GM23338 (cell line): Measurements from ENCODE around the gene ATOH8. TPM values are rescaled to one million over a fixed set of nuclear protein-coding genes. Genes with fewer than 3 reads are reported as not detected.

Source experiments
- ATAC-seq: fragments of 200-7000 bp; cut with Tn5 transposase; 3 replicates; pipeline ENCODE4 v1.9.1; 2020
- DNase-seq: peaks from one replicate; pipeline ENCODE4 v3.0.0-alpha.2; 2015; ENCODE audit warnings: low spot score
- H2AFZ ChIP-seq: fragments of 200-600 bp; sonication (generic); 2 replicates; pipeline ENCODE4 v1.8.0; 2016; ENCODE audit warnings: antibody characterized with exemption, mild to moderate bottlenecking, moderate library complexity
- H3F3A ChIP-seq: fragments of 200-600 bp; sonication (generic); replicated peaks from 2 replicates; pipeline ENCODE4 v1.8.0; 2017; ENCODE audit warnings: antibody characterized with exemption, mixed run types, low read depth
- H3K27ac ChIP-seq: fragments of 200-600 bp; sonication (generic); 2 replicates; pipeline ENCODE4 v1.6.1; 2016; ENCODE audit warnings: low read depth
- H3K27me3 ChIP-seq: fragments of 200-600 bp; sonication (generic); 2 replicates; pipeline ENCODE4 v1.8.0; 2016; ENCODE audit warnings: mild to moderate bottlenecking, mixed run types, moderate library complexity; ENCODE audit not compliant: insufficient read depth
- H3K36me3 ChIP-seq: fragments of 200-600 bp; sonication (generic); 2 replicates; pipeline ENCODE4 v1.8.0; 2016; ENCODE audit warnings: mild to moderate bottlenecking; ENCODE audit not compliant: insufficient read depth
- H3K4me1 ChIP-seq: fragments of 200-600 bp; sonication (generic); 2 replicates; pipeline ENCODE4 v1.8.0; 2016; ENCODE audit warnings: mild to moderate bottlenecking, moderate library complexity; ENCODE audit not compliant: insufficient read depth
- H3K4me2 ChIP-seq: fragments of 200-600 bp; sonication (generic); 2 replicates; pipeline ENCODE4 v1.7.1; 2017; ENCODE audit warnings: mixed run types
- H3K4me3 ChIP-seq: fragments of 200-600 bp; sonication (generic); 2 replicates; pipeline ENCODE4 v1.6.1; 2016; ENCODE audit warnings: mixed run types
- H3K79me2 ChIP-seq: fragments of 200-600 bp; sonication (generic); replicated peaks from 2 replicates; pipeline ENCODE4 v1.8.0; 2017; ENCODE audit warnings: mild to moderate bottlenecking; ENCODE audit not compliant: insufficient read depth
- H3K9me2 ChIP-seq: fragments of 200-600 bp; sonication (generic); 2 replicates; pipeline ENCODE4 v1.8.0; 2017; ENCODE audit not compliant: insufficient read depth
- H4K20me1 ChIP-seq: fragments of 200-600 bp; sonication (generic); replicated peaks from 2 replicates; pipeline ENCODE4 v1.8.0; 2017; ENCODE audit warnings: mild to moderate bottlenecking; ENCODE audit not compliant: insufficient read depth
- H3K27ac Mint-ChIP-seq: 2 replicates; pipeline ENCODE4 v1.8.0; 2020; ENCODE audit warnings: inconsistent platforms, mild to moderate bottlenecking, moderate library complexity, mixed read lengths
- H3K27me3 Mint-ChIP-seq: 3 replicates; pipeline ENCODE4 v1.8.0; 2022; ENCODE audit warnings: low read depth, mild to moderate bottlenecking, moderate library complexity, mixed read lengths, inconsistent platforms; ENCODE audit not compliant: insufficient read depth, poor library complexity
- H3K36me3 Mint-ChIP-seq: 3 replicates; pipeline ENCODE4 v1.8.0; 2021; ENCODE audit warnings: low read depth, mild to moderate bottlenecking, inconsistent platforms, moderate library complexity, mixed read lengths
- H3K4me1 Mint-ChIP-seq: 3 replicates; pipeline ENCODE4 v1.8.0; 2020; ENCODE audit warnings: mild to moderate bottlenecking, inconsistent platforms, mixed read lengths
- H3K4me3 Mint-ChIP-seq: 3 replicates; pipeline ENCODE4 v1.8.0; 2021; ENCODE audit warnings: moderate library complexity, mild to moderate bottlenecking, inconsistent platforms, mixed read lengths
- H3K9me3 Mint-ChIP-seq: 3 replicates; pipeline ENCODE4 v1.8.0; 2020; ENCODE audit warnings: moderate library complexity, mild to moderate bottlenecking, inconsistent platforms, mixed read lengths
- CREB1 ChIP-seq: fragments of 250-450 bp; sonication (Bioruptor Pico); IDR thresholded peaks from 2 replicates; pipeline ENCODE4 v1.5.0; 2020; ENCODE audit warnings: low read depth, mild to moderate bottlenecking, moderate library complexity
- CTCF ChIP-seq, 2 experiments: fragments of 200-600 bp in 1 of 2; sonication (generic) in 1 of 2; conservative IDR thresholded peaks; 2 replicates each; pipeline versions ENCODE4 v1.5.1 to v1.6.1; 2016 to 2017; ENCODE audit warnings: antibody characterized with exemption in 2 of 2, low read depth in 2 of 2, mild to moderate bottlenecking in 2 of 2, moderate library complexity in 1 of 2
- ETS1 ChIP-seq: IDR thresholded peaks from 2 replicates; pipeline ENCODE4 v1.6.1; 2016; ENCODE audit warnings: antibody characterized with exemption
- EZH2 ChIP-seq: fragments of 200-600 bp; sonication (generic); IDR thresholded peaks from one replicate; pipeline ENCODE4 v1.8.0; 2017; ENCODE audit warnings: antibody characterized with exemption, mild to moderate bottlenecking, low read depth; ENCODE audit not compliant: unreplicated experiment
- EZH2phosphoT487 ChIP-seq: fragments of 200-600 bp; sonication (generic); IDR thresholded peaks from one replicate; pipeline ENCODE4 v1.8.1; 2018; ENCODE audit warnings: antibody characterized with exemption; ENCODE audit not compliant: unreplicated experiment
- JUNB ChIP-seq: IDR thresholded peaks from one replicate; pipeline ENCODE4 v1.6.1; 2016; ENCODE audit warnings: antibody characterized with exemption; ENCODE audit not compliant: unreplicated experiment
- NANOG ChIP-seq: IDR thresholded peaks from 2 replicates; pipeline ENCODE4 v1.6.1; 2016; ENCODE audit warnings: antibody characterized with exemption, borderline replicate concordance
- POLR2AphosphoS5 ChIP-seq: IDR thresholded peaks from 2 replicates; pipeline ENCODE4 v1.6.1; 2016; ENCODE audit warnings: antibody characterized with exemption, low read depth
- REST ChIP-seq: IDR thresholded peaks from one replicate; pipeline ENCODE4 v1.6.1; 2018; ENCODE audit warnings: antibody characterized with exemption; ENCODE audit not compliant: unreplicated experiment
- STAT1 ChIP-seq: IDR thresholded peaks from one replicate; pipeline ENCODE4 v1.6.1; 2016; ENCODE audit warnings: antibody characterized with exemption; ENCODE audit not compliant: unreplicated experiment
- ZNF114 ChIP-seq: fragments of 250-450 bp; sonication (Bioruptor Pico); IDR thresholded peaks from 2 replicates; pipeline ENCODE4 v1.5.0; 2020; ENCODE audit warnings: mild to moderate bottlenecking, moderate library complexity
- ZNF331 ChIP-seq: fragments of 250-450 bp; sonication (Bioruptor Pico); IDR thresholded peaks from 2 replicates; pipeline ENCODE4 v1.5.0; 2020; ENCODE audit warnings: low read depth, mild to moderate bottlenecking, moderate library complexity
- ZNF462 ChIP-seq: fragments of 250-450 bp; sonication (Bioruptor Pico); IDR thresholded peaks from 2 replicates; pipeline ENCODE4 v1.5.0; 2020; ENCODE audit warnings: mild to moderate bottlenecking, moderate library complexity
- polyA plus RNA-seq: library from polyadenylated mRNA; unstranded; fragments of >200 nt; fragmentation: Nextera tagmentation; extraction: Ambion mirVana; gene quantifications from 2 replicates; pipeline ENCODE4 v1.2.1, GENCODE V29; 2016
- total RNA-seq: library from RNA; depleted of rRNA; stranded (reverse); fragments of >200 nt; shearing (Covaris generic); gene quantifications from 2 replicates; pipeline ENCODE4 v1.2.3, GENCODE V29; 2014

Gene ATOH8
- total and polyA plus RNA-seq, 2 experiments from 2014 or later, result 0.11 to 0.97 TPM

- TF ChIP-seq EZH2 (no peak), CTCF (conservative IDR thresholded peaks at IDR 0.05; ENCODE audit: low read depth in 2 of 2) (no peak), JUNB (no peak), STAT1 (no peak), CREB1 (no peak), EZH2phosphoT487 (no peak), REST (no peak), ZNF331 (CRISPR knock-in tag) (no peak), POLR2AphosphoS5 (no peak), ETS1 (no peak), ZNF114 (CRISPR knock-in tag) (no peak), ZNF462 (CRISPR knock-in tag) (no peak), NANOG (no peak)
- Histone ChIP-seq H3K9me2 (no peaks in the 10 kb centered on the region), H4K20me1 (no peaks in the 10 kb centered on the region), H3K79me2 (no peaks in the 10 kb centered on the region), H3K4me3 (no peak overlapping the region), H3K4me1 (peaks cover 16% of the 10 kb centered on the region), H3F3A (no peaks in the 10 kb centered on the region), H3K27ac (no peak overlapping the region), H3K27me3 (peaks cover 6% of the 10 kb centered on the region; the same call in 1 of the 2 replicates), H3K4me2 (no peak overlapping the region), H3K36me3 (no peaks in the 10 kb centered on the region), H2AFZ (no peak overlapping the region)
- no peaks in the 10 kb centered on the region for H3K9me3 Mint-ChIP-seq
- peaks cover 37% of the 10 kb centered on the region for H3K4me1 Mint-ChIP-seq
- ATAC-seq, result no peak
- peaks cover 8% of the 10 kb centered on the region for H3K27me3 Mint-ChIP-seq
- no peak for DNase-seq
- H3K27ac Mint-ChIP-seq, result no peak overlapping the region
- no peaks in the 10 kb centered on the region for H3K36me3 Mint-ChIP-seq
- no peak overlapping the region for H3K4me3 Mint-ChIP-seq
These were observed 48.1 kb upstream of the ATOH8 start for GRCh38 chr2:85705680-85706039.
